AML-193 (cell line): ENCODE data around the gene PRAMEF8.
"Not testable (repeated sequence)": the region's sequence is repeated elsewhere in the genome, so short reads cannot be mapped to it uniquely, and the experiment has no call there.

Experiments used
- DNase-seq, 2 experiments: peaks; one replicate each; lab custom pipeline; 2025; lab: John Stamatoyannopoulos, UW

The PRAMEF8 gene

GRCh38 chr1:13285037-13285436 is at the start of gene PRAMEF8:
Gene PRAMEF8 (minus strand): TSS chr1:13285137. CDS start chr1:13284091, 1,046 bp downstream.
- DNase-seq = not testable (repeated sequence)

GRCh38 chr1:13315281-13315680 is 30.3 kb upstream of the PRAMEF8 start, which contains the start of gene PRAMEF15:
Gene PRAMEF15 (plus strand): TSS chr1:13315581. CDS start chr1:13318408, 2,827 bp downstream.
- not testable (repeated sequence) for DNase-seq

- DNase-seq = not testable (repeated sequence)
These were observed 18.3 kb upstream of the PRAMEF8 start, which contains the start of gene PRAMEF33 for GRCh38 chr1:13303239-13303638. Gene PRAMEF33 (plus strand): TSS chr1:13303539. CDS start chr1:13305955, 2,416 bp downstream.

DNA sequence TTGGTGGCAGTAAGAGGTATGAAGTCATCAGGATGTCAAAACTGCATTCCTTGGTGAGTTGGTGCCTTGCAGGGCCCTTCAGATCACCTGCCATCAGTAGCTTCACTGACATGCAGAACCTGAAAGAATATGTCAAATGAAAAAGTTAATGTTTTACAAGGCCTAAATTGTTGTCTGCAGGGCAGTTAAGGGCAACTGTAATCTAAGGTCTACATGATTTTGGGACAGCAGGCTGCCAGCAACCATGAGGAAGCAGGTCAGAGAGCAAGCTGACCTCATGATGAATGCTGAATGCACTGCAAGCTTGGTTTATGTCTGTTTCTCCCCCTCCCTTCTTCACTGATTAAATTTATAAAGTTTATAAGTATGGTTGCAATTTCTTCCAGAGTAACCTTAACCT is 17.3 kb upstream of the PRAMEF8 start:
- DNase-seq = not testable (repeated sequence)

- not testable (repeated sequence) for DNase-seq
These were observed 13.8 kb upstream of the PRAMEF8 start for GRCh38 chr1:13298699-13299098.

GRCh38 chr1:13297216-13297931 is 12.4 kb upstream of the PRAMEF8 start:
- DNase-seq = not testable (repeated sequence)

DNA sequence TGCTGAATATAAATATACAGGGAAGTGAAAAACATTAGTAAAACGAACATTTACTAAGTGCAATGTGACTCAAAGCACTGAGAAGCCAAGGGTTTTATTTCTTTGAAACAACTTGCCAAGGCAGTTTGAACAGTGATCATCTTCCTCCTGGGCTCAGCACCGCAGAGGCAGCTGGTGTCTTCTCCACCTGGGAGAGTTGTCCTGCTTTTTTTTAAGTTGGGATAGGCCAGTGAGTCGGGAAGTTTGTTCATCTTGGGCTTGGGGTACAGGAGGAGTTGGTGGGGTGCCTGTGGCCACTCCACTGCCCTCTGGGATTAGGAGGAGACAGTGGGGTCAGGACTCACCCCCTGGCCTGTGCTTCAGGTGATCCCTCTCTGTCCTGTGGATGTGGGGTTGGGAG is 4.1 kb upstream of the PRAMEF8 start:
- DNase-seq = not testable (repeated sequence)

- not testable (repeated sequence) for DNase-seq
These were observed 5.3 kb downstream of the PRAMEF8 start for GRCh38 chr1:13279617-13280016.

GRCh38 chr1:13277016-13277415 is 7.9 kb downstream of the PRAMEF8 start:
- not testable (repeated sequence) for DNase-seq

GRCh38 chr1:13265124-13265523 is 19.8 kb downstream of the PRAMEF8 start:
- not testable (repeated sequence) for DNase-seq

GRCh38 chr1:13253898-13254297 is 31.0 kb downstream of the PRAMEF8 start, which contains the start of gene PRAMEF5:
Gene PRAMEF5 (plus strand): TSS chr1:13254198. CDS start chr1:13259269, 5,071 bp downstream.
- DNase-seq = not testable (repeated sequence)

GRCh38 chr1:13247122-13247521 is 37.8 kb downstream of the PRAMEF8 start:
- not testable (repeated sequence) for DNase-seq

DNA sequence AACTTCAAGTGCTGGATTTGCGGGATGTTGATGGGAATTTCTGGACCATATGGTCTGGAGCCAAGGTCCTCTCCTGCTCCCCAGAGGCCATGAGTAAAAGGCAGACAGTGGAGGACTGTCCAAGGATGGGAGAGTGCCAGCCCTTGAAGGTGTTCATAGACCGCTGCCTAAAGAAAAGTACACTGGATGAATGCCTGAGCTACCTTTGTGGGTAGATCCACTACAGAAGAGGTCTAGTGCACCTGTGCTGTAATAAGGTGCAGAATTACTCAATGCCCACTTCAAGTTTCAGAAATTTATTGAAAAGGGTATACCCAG is 38.4 kb downstream of the PRAMEF8 start:
- not testable (repeated sequence) for DNase-seq

GRCh38 chr1:13245841-13246553 is 38.9 kb downstream of the PRAMEF8 start:
- not testable (repeated sequence) for DNase-seq

DNA sequence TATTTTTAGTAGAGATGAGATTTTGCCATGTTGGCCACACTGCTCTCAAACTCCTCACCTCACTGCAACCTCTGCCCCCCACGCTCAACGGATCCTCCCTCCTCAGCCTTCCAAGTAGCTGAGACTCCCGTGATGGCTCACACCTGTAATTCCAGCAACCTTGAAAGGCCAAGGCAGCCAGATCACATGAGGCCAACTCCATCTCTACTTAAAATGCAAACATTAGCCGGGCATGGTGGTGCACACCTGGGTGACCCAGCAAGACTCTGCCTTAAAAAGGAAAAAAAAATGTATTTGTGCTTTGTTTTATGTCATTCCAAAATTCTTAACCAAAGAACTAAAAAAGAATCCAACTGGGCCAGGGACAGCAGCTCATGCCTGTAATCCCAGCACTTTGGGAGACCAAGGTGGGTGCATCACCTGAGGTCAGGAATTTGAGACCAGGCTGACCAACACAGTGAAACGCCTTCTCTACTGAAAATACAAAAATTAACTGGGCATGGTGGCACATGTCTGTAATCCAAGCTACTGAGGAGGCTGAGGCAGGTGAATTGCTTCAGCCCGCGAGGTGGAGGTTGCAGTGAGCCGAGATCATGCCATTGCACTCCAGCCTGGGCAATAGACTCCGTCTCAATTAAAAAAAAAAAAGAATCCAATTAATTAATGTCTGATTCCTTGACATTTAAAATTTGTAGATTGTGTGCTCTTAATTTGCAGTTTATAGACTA is 41.2 kb downstream of the PRAMEF8 start:
- not testable (repeated sequence) for DNase-seq

DNA sequence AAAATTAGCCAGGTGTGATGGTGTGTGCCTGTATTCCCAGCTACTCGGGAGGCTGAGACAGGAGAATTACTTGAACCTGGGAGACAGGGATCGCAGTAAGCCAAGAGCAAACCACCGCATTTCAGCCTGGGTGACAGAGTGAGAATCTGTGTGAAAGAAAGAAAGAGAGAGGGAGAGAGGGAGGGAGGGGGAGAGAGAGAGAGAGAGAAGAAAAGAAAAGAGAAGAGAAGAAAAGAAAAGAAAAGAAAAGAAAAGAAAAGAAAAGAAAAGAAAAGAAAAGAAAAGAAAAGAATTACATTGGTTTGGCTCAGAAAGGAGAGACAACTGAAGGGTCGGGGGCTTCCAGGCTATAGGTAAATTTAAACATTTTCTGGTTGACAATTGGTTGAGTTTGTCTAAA is 45.3 kb downstream of the PRAMEF8 start:
- not testable (repeated sequence) for DNase-seq

DNA sequence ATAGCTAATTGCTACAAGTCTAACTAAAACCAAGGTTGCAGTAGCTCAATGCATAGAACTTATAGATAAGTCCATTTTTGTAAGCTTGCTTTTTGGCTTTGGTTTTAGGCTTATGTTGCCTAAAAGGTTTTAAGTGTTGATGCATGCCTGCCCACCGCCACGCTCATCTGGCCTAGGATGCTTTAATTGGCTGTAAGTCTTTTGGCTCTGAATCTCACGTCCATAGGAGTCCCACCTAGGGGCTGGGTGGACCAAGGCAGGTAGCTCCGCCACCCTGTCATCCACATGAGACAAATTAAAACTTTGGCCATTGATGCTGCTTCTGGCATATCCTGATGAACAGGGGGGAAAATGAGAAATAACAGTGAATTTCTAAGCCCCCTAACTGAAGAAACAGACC is 47.4 kb downstream of the PRAMEF8 start:
- DNase-seq = not testable (repeated sequence)

- not testable (repeated sequence) for DNase-seq
These were observed 50.9 kb downstream of the PRAMEF8 start for GRCh38 chr1:13234057-13234456.

- DNase-seq = not testable (repeated sequence)
These were observed 52.9 kb downstream of the PRAMEF8 start for GRCh38 chr1:13232056-13232455.
